T-helper 2 cell (primary cell): ENCODE data around the gene KCNQ5.
"Not testable (repeated sequence)": the region's sequence is repeated elsewhere in the genome, so short reads cannot be mapped to it uniquely, and the experiment has no call there.

Experiments used
- DNase-seq, 5 experiments: peaks; one replicate each; pipeline versions ENCODE4 v3.0.0 to v3.0.0-alpha.2; 2012 to 2022

The KCNQ5 gene

DNA sequence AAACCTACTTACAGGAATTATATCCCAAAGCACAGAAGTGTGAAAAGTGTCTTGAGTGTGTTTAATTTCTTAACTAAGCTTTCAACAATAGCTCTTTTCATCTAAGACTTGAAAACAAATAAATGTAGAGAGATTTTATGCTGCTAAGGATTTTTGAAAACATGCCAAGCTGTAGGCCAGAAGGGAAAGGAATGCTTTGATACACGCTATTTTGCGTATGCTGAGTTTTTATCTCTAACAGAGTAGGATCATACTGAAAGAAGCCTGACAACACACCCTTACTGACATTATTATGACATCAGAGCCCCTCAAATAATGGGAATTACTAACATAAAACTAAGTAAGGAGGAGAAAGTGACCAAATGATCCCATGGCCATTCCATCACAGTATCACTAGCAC is 338.0 kb downstream of the KCNQ5 start:
- DNase-seq, result no peak

- no peak for DNase-seq
Measured at GRCh38 chr6:72963946-72964345, 342.1 kb downstream of the KCNQ5 start.

DNA sequence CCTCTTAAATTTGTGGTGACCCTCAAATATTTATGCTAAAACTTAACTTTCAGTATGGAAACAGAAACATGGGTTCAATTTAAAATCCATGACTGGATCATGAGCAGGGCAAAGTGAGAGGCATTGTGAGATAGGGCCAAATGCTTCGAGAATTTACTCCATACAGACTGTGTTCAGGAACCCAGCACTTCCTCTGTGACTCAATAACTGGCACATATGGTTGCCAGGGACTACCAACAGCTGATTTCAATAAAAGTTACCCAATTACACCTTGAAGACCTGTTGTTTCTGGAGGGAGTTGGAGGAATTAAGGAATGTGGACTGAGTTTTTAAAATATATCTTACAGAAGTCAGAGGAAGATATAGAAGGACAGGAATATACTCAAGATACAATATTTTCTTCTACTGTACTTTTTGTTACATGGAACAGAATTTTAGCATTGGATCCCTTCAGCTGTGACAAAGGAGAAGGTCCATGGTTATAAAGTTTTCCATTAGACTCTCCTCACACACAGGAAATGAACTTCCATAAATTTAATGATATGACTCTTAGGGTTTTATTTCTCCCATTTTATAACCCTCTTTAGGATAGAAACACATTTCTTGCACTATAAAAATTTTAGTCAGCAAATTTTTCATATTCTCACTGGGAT is 344.9 kb downstream of the KCNQ5 start:
- DNase-seq, result no peak

DNA sequence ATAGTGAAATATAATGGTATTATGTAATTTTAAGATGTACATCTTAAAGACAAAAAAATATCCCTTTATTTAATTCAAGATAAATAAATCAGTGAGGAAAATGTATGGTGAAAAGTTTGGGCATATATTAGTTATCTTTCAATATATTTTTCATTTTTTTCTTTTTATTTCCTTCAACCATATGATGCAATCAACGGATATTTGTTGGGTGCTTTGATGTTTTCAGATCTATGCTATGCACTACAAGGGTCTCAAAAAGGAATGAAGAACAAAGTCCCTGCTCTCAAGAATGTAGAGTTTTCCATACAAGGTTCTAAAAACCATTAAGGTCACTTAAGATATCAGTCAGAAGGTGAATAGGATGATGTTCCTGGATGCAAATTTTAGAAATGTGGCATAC is 345.5 kb downstream of the KCNQ5 start:
- no peak for DNase-seq

- no peak for DNase-seq
Measured at GRCh38 chr6:72968704-72969103, 346.8 kb downstream of the KCNQ5 start.

GRCh38 chr6:72969666-72970065 is 347.8 kb downstream of the KCNQ5 start:
- no peak for DNase-seq

DNA sequence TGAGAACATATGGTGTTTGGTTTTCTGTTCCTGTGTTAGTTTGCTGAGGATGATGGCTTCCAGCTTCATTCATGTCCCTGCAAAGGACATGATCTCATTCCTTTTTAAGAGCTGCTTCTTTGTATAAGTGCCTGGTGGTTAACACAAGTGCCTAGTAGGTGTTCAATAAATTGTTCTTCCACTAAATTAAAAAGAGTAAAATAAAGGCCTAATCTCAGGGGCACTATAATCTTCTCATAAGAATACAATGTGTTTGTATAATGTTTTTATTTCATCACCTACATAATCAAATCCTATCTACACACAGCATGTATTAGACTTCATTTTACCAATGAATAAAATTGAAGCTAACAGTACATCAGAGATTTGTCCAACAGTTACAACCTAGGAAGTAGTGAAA is 350.7 kb downstream of the KCNQ5 start:
- DNase-seq, result no peak

GRCh38 chr6:72974276-72974675 is 352.4 kb downstream of the KCNQ5 start:
- DNase-seq, result no peak

- no peak for DNase-seq
Measured at GRCh38 chr6:72975352-72975752, 353.5 kb downstream of the KCNQ5 start.

DNA sequence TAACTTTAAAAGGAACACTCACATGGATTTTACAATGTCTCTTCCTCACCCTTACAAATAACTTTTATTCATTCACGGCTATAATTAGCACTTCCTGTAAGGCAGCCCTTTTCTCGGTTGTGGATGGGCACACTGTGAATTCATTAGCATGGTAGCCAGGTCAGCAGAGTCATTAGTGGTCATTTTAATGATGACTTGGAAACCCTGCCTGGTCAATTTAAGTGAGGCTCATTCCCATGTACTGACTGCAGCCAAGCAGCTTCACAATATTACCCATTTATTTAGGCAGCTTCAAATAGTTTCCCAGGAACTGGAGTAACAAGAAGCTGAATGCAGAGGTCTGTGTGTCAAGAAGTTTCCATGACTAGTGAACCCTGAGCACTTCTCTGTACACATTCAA is 354.6 kb downstream of the KCNQ5 start:
- no peak for DNase-seq

- no peak for DNase-seq
Measured at GRCh38 chr6:72977114-72977513, 355.2 kb downstream of the KCNQ5 start.

- not testable (repeated sequence) for DNase-seq
Measured at GRCh38 chr6:72978808-72979207, 356.9 kb downstream of the KCNQ5 start.

GRCh38 chr6:72984189-72984831 is 362.4 kb downstream of the KCNQ5 start:
- not testable (repeated sequence) for DNase-seq

- DNase-seq, result no peak
Measured at GRCh38 chr6:72984981-72985665, 363.3 kb downstream of the KCNQ5 start.

DNA sequence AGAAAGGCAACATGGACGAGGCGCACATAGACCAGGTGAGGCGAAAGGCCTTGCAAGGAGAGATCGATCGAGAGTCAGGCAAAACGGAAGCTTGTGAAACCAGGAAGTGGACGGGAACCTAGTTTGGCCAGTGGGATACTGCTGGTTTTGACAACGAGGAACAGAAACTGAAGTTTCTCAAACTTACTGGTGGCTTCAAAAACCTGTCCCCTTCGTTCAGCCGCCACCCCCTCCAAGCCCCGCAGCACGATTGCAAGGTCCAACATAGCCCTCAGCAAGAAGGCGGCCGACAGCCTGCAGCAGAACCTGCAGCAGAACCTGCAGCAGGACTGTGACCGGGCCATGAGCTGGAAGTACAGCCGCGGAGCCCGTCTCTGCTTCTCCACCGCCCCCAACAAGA is 365.4 kb downstream of the KCNQ5 start:
- no peak for DNase-seq

- no peak for DNase-seq
Measured at GRCh38 chr6:72999995-73000394, 378.1 kb downstream of the KCNQ5 start.

DNA sequence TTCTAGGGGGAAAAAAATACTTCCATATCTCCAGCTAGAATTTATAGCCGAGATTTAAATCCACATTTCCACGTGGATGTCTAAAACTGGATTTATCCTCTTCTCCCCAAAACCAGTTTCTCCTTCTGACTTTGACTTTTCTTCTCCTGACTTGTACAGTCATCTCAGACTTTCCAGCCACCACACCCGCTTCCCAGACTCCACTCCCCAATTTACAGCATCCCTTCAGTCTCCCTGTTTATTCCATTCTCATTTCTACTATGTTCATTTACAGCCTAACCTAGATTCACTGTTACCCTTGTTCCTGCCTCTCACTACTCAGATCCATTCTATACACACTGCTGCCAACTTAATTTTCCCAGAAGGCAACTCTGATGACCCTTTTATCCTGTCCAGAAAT is 378.6 kb downstream of the KCNQ5 start:
- no peak for DNase-seq

DNA sequence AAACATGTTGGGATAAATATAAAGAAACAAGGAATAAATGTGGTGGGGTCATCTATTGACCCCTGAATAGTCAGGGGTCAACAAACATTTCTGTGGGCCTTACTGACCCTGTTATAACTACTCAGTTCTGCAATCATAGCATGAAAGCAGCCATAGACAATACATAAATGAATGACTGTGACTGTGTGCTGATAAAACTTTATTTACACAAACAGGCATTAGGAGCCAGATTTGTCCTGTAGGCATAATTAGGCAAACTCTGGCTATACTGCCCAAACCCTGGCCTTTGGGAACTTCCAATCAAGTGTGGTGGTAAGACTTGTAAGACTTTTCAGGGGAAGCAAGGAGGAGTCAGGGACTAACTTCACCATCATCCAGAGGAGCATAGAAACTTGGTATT is 380.7 kb downstream of the KCNQ5 start:
- DNase-seq, result no peak

DNA sequence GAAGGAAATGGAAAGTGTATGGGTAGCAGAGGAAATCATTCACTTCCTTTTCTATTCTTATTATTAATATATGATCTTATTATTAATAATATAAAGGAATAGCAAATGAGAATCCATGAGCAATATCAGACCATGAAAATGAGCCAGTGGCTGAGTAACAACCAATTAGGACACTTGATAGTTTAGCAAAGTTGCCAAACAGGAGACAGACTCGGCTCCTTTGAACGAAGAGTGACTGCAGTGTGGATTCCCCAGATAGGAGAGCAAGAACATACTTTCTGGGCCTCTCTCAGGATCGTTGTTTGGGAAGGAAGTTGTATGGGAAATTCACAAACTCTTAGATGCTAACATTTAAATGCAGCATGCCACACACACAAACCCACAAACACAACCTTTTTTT is 381.4 kb downstream of the KCNQ5 start:
- DNase-seq, result no peak

DNA sequence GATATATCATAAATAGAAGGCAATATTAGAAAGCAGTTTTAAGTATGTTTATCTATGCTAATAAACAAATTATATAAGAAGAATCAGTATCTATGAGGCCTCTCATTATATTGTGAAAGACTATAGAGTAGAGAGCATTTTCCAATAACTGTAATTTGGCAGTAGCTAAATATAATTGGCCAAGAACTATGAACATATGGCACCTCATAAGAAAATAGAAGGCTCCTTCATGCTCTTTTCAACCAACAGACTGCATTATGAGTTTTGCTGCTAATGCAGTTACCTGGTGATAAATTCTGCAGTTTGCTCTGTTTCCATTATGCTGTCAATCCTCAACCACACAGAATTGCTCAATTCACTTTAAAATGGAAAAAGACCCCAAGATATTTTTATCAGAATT is 382.4 kb downstream of the KCNQ5 start:
- no peak for DNase-seq

- DNase-seq, result no peak
Measured at GRCh38 chr6:73004861-73005260, 383.0 kb downstream of the KCNQ5 start.

- DNase-seq, result no peak
Measured at GRCh38 chr6:73006146-73006545, 384.3 kb downstream of the KCNQ5 start.

DNA sequence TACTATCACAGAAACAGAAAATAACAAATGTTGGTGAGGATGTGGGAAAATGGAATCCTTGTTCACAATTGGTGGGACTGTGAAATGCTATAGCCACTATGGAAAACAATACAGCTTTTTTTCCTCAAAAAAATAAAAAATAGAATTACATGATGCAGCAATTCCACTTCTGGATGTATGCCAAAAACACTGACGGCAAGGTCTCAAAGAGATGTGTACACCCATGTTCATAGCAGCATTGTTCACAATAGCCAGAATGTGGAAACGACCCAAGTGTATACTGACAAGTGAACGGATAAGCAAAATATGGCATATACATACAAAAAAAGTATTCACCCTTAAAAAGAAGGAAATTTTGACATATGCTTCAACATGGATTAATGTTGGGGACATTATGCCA is 390.1 kb downstream of the KCNQ5 start:
- no peak for DNase-seq

DNA sequence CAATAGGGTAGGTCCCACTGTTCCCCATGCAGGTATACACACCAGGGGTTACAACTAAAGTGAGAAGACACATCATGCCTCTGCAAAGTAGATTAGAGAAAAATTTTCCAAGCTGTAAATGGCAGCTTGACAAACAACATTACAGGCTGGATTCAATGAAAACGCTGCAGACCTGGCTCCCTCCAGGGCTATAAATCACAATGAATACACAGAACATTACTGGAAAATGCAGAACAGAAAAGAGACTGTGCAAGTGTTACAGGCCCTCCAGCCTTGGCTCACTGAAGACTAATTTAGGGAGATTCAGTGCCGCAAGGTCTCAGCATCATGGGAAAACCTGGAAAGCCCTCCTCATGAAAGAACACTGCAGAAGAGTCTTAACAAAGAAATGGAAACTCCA is 395.6 kb downstream of the KCNQ5 start:
- no peak for DNase-seq
